GM12878 (cell line): ENCODE data around the gene SDR9C7. TPM values are rescaled to one million over a fixed set of nuclear protein-coding genes. Genes with fewer than 3 reads are reported as not detected.
"Not testable (repeated sequence)": the region's sequence is repeated elsewhere in the genome, so short reads cannot be mapped to it uniquely, and the experiment has no call there.

Experiments used
- ATAC-seq: fragments of 200-7000 bp; cut with Tn5 transposase; 3 replicates; pipeline ENCODE4 v1.9.1; 2020; ENCODE audit warnings: mild to moderate bottlenecking, moderate library complexity
- BruUV-seq: library from RNA; stranded (reverse); fragments of 400-500 nt; replicated peaks from 2 replicates; lab custom pipeline; 2021; lab: Mats Ljungman, UMichigan
- CTCF ChIA-PET: fragments of 300-600 bp; sonication (Branson Sonifier 250); formaldehyde crosslinking; extraction: SDS; loops from one replicate; lab custom pipeline; 2021; ENCODE audit warnings: inconsistent platforms; lab: Yijun Ruan, JAX
- POLR2A ChIA-PET: fragments of 350-600 bp; formaldehyde crosslinking; extraction: SDS; loops from one replicate; lab custom pipeline; 2021; ENCODE audit warnings: inconsistent platforms; lab: Charles Lee
- RAD21 ChIA-PET: fragments of 300-600 bp; sonication (Branson Sonifier 250); formaldehyde crosslinking; loops from one replicate; lab custom pipeline; 2023; ENCODE audit warnings: antibody characterized with exemption; ENCODE audit not compliant: unreplicated experiment; lab: Charles Lee
- SMC1A ChIA-PET: fragments of 300-600 bp; sonication (Branson Sonifier 250); formaldehyde crosslinking; loops from one replicate; lab custom pipeline; 2023; ENCODE audit not compliant: unreplicated experiment, uncharacterized antibody; lab: Charles Lee
- DNase-seq: peaks from one replicate; pipeline ENCODE4 v3.0.0-alpha.2; 2011; ENCODE audit warnings: low read depth, low spot score
- FAIRE-seq: peaks from 3 replicates; lab custom pipeline; 2011; peaks lifted over from hg19 to GRCh38; lab: Jason Lieb, UNC
- H2AFZ ChIP-seq: 2 replicates; pipeline ENCODE4 v1.6.0; 2011; ENCODE audit warnings: low read depth, low read length, control low read depth; ENCODE audit not compliant: control insufficient read depth
- H3K27ac ChIP-seq: 2 replicates; pipeline ENCODE4 v1.5.1; 2011; ENCODE audit warnings: control low read depth; ENCODE audit not compliant: control insufficient read depth, insufficient read depth
- H3K27me3 ChIP-seq, 2 experiments: replicated peaks in 1 of 2; 2 replicates each; pipeline versions ENCODE4 v1.6.0 to v1.6.1; 2011; ENCODE audit warnings: low read length in 1 of 2; ENCODE audit not compliant: control insufficient read depth in 2 of 2, insufficient read depth in 2 of 2
- H3K36me3 ChIP-seq, 2 experiments: 2 replicates each; pipeline ENCODE4 v1.5.1; 2011; ENCODE audit warnings: low read length in 1 of 2; ENCODE audit not compliant: control insufficient read depth in 2 of 2, insufficient read depth in 2 of 2
- H3K4me1 ChIP-seq: 2 replicates; pipeline ENCODE4 v1.6.1; 2011; ENCODE audit warnings: mild to moderate bottlenecking, low read length, moderate library complexity, mixed read lengths; ENCODE audit not compliant: control insufficient read depth, insufficient read depth
- H3K4me2 ChIP-seq: 2 replicates; pipeline ENCODE4 v1.6.0; 2011; ENCODE audit warnings: control low read depth; ENCODE audit not compliant: control insufficient read depth, insufficient read depth
- H3K4me3 ChIP-seq: fragments of 200-600 bp; sonication (generic); 2 replicates; pipeline ENCODE4 v1.5.1; 2016
- H3K79me2 ChIP-seq: 2 replicates; pipeline ENCODE4 v1.6.0; 2011; ENCODE audit warnings: low read length; ENCODE audit not compliant: control insufficient read depth, insufficient read depth
- H3K9ac ChIP-seq: 2 replicates; pipeline ENCODE4 v1.8.0; 2011; ENCODE audit warnings: low read length, control low read depth, mixed read lengths; ENCODE audit not compliant: control insufficient read depth, insufficient read depth
- H3K9me3 ChIP-seq: replicated peaks from 3 replicates; pipeline ENCODE4 v1.5.1; 2011; ENCODE audit warnings: mild to moderate bottlenecking, low read length; ENCODE audit not compliant: control insufficient read depth, insufficient read depth
- H4K20me1 ChIP-seq: 2 replicates; pipeline ENCODE4 v1.6.0; 2011; ENCODE audit not compliant: control insufficient read depth, insufficient read depth
- TAF1 ChIP-seq: IDR thresholded peaks from 2 replicates; pipeline ENCODE4 v1.6.1; 2011; ENCODE audit warnings: mild to moderate bottlenecking, low read depth, low read length, borderline replicate concordance
- TCF12 ChIP-seq: IDR thresholded peaks from 2 replicates; pipeline ENCODE4 v1.6.1; 2011; ENCODE audit warnings: low read depth, mild to moderate bottlenecking, low read length
- ZNF274 ChIP-seq: IDR thresholded peaks from one replicate; pipeline ENCODE4 v1.8.0; 2011; ENCODE audit not compliant: insufficient read length, insufficient read depth
- WGBS: methylation state at CpG from one replicate; pipeline ENCODE4 v1.1.6; 2016; ENCODE audit warnings: low lambda C conversion rate; ENCODE audit not compliant: insufficient replicate concordance, insufficient coverage; ENCODE audit errors: missing lambda C conversion rate; 5-methylcytosine and 5-hydroxymethylcytosine counted together
- in situ Hi-C: fragments of 300-500 bp; cut with MboI; formaldehyde crosslinking; loops from 9 replicates; pipeline ENCODE4 v1.14.3; 2018; ENCODE audit warnings: mixed read lengths
- intact Hi-C: fragments of 100-400 bp; cut with micrococcal nuclease; formaldehyde crosslinking; loops from one replicate; pipeline ENCODE4 v1.14.2; 2022; ENCODE audit not compliant: unreplicated experiment
- polyA plus RNA-seq, 11 experiments: library from polyadenylated mRNA; depleted of rRNA in 4 of 11; unstranded in 6 of 11; stranded (reverse) in 5 of 11; fragments of >200 nt; fragmentation: Nextera tagmentation in 4 of 11; fragmentation: Illumina TruSeq in 1 of 11; extraction: Ambion mirVana in 4 of 11; extraction: Trizol in 1 of 11; gene quantifications; 1 replicate in 1 of 11; 2 replicates in 10 of 11; pipeline versions ENCODE4 v1.2.1 to v1.2.3, GENCODE V29; 2011 to 2016; ENCODE audit warnings: inconsistent platforms in 2 of 11, missing spikeins in 2 of 11, low read depth in 1 of 11
- total RNA-seq, 4 experiments: library from RNA; depleted of rRNA in 3 of 4; stranded (reverse); fragments of >200 nt in 3 of 4; fragmentation: Illumina TruSeq in 1 of 4; extraction: Trizol in 1 of 4; gene quantifications; 2 replicates each; pipeline versions ENCODE4 v1.2.1 to v1.2.3, GENCODE V29; 2013 to 2021

Gene SDR9C7
- total and polyA plus RNA-seq, 10 of the 15 experiments (the other 5 are each of a cell fraction or from before 2014, with no cell fraction given): 0.04 TPM; not detected in 9

DNA sequence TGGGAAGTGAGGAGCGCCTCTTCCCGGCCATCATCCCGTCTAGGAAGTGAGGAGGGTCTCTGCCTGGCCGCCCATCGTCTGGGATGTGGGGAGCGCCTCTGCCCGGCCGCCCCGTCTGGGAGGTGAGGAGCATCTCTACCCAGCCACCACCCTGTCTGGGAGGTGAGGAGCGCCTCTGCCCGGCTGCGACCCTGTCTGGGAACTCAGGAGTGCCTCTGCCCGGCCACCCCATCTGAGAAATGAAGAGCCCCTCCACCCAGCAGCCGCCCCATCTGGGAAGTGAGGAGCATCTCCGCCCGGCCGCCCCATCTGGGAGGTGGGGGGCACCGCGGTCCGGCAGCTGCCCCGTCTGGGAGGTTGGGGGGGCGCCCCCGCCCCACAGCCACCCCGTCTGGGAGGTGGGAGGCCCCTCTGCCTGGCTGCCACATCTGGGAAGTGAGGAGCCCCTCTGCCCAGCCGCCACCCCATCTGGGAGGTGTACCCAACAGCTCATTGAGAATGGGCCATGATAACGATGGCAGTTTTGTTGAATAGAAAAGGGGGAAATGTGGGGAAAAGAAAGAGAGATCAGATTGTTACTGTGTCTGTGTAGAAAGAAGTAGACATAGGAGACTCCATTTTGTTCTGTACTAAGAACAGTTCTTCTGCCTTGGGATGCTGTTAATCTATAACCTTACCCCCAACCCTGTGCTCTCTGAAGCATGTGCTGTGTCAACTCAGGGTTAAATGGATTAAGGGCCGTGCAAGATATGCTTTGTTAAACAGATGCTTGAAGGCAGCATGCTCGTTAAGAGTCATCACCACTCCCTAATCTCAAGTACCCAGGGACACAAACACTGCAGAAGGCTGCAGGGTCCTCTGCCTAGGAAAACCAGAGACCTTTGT is 54.7 kb downstream of the SDR9C7 start:
- DNase-seq, H3K4me2 ChIP-seq, FAIRE-seq, H3K27me3 ChIP-seq, in situ Hi-C loops, CTCF ChIA-PET, H3K36me3 ChIP-seq, H3K27ac ChIP-seq, H3K9ac ChIP-seq, H2AFZ ChIP-seq, intact Hi-C loops, ATAC-seq, H3K4me1 ChIP-seq, H3K79me2 ChIP-seq, POLR2A ChIA-PET, H3K4me3 ChIP-seq, H3K9me3 ChIP-seq, BruUV-seq, H4K20me1 ChIP-seq, SMC1A ChIA-PET, RAD21 ChIA-PET: not testable (repeated sequence)
- WGBS: 52% methylated on average over 27 of the region's 28 CpGs

DNA sequence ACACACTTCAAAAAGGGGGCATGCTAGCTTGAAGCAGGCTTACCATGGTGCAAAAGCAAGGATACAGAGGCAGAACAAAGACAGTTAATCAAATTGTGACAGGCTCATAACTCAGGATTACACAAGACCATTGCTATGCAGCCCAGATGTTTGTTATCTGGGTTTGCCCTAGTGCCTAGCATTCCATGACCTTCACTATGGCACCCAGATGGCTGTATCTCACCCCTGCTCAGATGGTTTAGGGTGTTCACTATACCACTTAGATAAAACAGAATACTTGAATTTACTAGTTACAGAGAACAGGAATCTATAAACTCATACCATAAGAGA is 56.2 kb downstream of the SDR9C7 start:
- Histone ChIP-seq H3K9ac (no peak overlapping the region), H3K4me1 (no peaks in the 10 kb centered on the region), H3K4me2 (no peak overlapping the region), H3K79me2 (no peaks in the 10 kb centered on the region), H4K20me1 (no peaks in the 10 kb centered on the region), H3K36me3 (no peaks in the 10 kb centered on the region), H3K9me3 (no peaks in the 10 kb centered on the region; the same call in 2 of the 3 replicates), H3K27ac (no peak overlapping the region), H3K27me3 (no peaks in the 10 kb centered on the region), H2AFZ (no peak overlapping the region), H3K4me3 (no peak overlapping the region)
- TF ChIP-seq ZNF274 (no peak), TAF1 (no peak), TCF12 (no peak)
- no TSS peak for BruUV-seq
- ATAC-seq (no peak), FAIRE-seq (no peak), DNase-seq (no peak)
- ChIA-PET SMC1A (no interaction called here), CTCF (no interaction called here), RAD21 (no interaction called here), POLR2A (no interaction called here)
- intact Hi-C loops: no loop called here
- in situ Hi-C loops: no loop called here
